Heart left ventricle (tissue), 13 donors: ENCODE results near the gene BICC1.
A peak's percentile ranks its signal among the peaks of the same experiment; 100 is the strongest.

ENCODE experiments used
- POLR2A ChIP-seq, 2 donors: fragments of 450-650 bp; IDR thresholded peaks; one replicate each; pipeline ENCODE4 v1.6.1; 2017; ENCODE audit warnings: antibody characterized with exemption in 2 of 2, mild to moderate bottlenecking in 2 of 2, moderate library complexity in 2 of 2
- TF ChIP-seq, protein P1 (sequence below), 12 donors: fragments of 200-600 bp; sonication (generic) in 4 of 12; IDR thresholded peaks; one replicate each; pipeline versions ENCODE4 v1.5.0 to v1.8.0; 2018 to 2022; ENCODE audit warnings: antibody characterized with exemption in 12 of 12, mild to moderate bottlenecking in 5 of 12
- donor health status: ischemic (EF 13 %, LVEDD 7.1; RV severe dilation, severe dysfunction).
- donor health status: DM: no; HTN: yes; CAD: no.
- donor health status: DM: no; HTN: no; CAD: no.
- donor health status: ischemic (EF 25% LVEDD 6.9; RV normal size, moderate dysfunction).
- donor health status: ischemic (EF 25% LVEDD 5.7; RV mildly dilated, moderate dysfunction).
- donor health status: ischemic (EF 35%, LVEDD 5.7; RV mildly dilated, moderate dysfunction).
- donor health status: nonischemic (EF 11% LVEDD 7.7; RV severe dilation, severe dysfunction).
- donor health status: DM: yes; HTN: yes; CAD: no.
- donor health status: PGD.
- donor health status: ischemic (EF 29% LVEDD 5.4; RV normal size, mild dysfunction).
- donor health status: nonischemic (EF 23%, LVEDD 6.1; RV moderate dilation, normal function).

DNA sequence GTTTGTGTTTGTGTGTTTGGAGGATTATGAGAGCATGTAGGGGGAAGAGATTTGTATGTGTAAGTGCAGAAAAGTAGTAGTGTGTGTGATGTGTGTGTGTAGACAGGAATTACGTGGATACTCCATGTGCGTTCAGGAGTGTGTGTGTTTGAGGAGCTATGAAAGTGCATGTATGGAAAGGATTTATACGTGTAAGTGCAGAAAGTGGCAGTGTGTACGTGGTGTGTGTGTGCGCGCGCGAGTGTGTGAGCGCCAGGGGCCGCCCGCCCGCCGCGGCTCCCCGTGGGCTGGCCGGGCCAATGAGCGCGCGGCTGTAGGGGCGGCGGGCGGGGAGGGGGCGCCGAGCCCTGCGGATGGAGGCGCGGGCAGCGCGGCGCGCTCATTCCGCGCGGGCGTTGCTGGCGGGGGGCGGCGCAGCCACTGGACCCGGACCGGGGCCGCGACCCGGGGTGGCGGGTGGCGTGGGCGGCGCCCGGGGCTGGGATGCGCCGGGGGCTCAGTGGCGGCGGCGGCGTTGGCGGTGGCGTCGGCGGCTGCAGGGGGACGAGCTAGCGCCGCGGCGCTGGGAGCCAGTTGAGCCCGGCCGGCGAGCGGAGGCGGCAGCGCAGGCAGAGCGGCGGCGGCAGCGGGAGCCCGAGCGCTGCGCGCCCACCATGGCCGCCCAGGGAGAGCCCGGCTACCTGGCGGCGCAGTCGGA, at the start of gene BICC1:
- TF ChIP-seq, protein P1, sequence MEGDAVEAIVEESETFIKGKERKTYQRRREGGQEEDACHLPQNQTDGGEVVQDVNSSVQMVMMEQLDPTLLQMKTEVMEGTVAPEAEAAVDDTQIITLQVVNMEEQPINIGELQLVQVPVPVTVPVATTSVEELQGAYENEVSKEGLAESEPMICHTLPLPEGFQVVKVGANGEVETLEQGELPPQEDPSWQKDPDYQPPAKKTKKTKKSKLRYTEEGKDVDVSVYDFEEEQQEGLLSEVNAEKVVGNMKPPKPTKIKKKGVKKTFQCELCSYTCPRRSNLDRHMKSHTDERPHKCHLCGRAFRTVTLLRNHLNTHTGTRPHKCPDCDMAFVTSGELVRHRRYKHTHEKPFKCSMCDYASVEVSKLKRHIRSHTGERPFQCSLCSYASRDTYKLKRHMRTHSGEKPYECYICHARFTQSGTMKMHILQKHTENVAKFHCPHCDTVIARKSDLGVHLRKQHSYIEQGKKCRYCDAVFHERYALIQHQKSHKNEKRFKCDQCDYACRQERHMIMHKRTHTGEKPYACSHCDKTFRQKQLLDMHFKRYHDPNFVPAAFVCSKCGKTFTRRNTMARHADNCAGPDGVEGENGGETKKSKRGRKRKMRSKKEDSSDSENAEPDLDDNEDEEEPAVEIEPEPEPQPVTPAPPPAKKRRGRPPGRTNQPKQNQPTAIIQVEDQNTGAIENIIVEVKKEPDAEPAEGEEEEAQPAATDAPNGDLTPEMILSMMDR (IDR thresholded peaks at IDR 0.05), result peak in 3 of 12 donors; percentile 7 to 16 (median 11)
- TF ChIP-seq POLR2A (IDR thresholded peaks at IDR 0.05), result no peak
